ENCODE results near the gene RBM14.

GRCh38 chr11:66659763-66660162 lies 43.3 kb downstream of the RBM14 start:
- TF ChIP-seq POLR2A (IDR thresholded peaks at IDR 0.05; ENCODE audit: low read depth, low read length) (no peak), TAF1 (IDR thresholded peaks at IDR 0.05; ENCODE audit: borderline replicate concordance, low read depth, low read length) (no peak), POLR2AphosphoS5 (IDR thresholded peaks at IDR 0.05; ENCODE audit: low read depth, low read length) (no peak)

Measured in GM12892 (cell line).